PC-9 (cell line): ENCODE results near the gene FAIM2. TPM values are rescaled to one million over a fixed set of nuclear protein-coding genes. Genes with fewer than 3 reads are reported as not detected.

ENCODE experiments used
- BruUV-seq: library from RNA; stranded (reverse); fragments of 400-500 nt; replicated peaks from 2 replicates; lab custom pipeline; 2021; lab: Mats Ljungman, UMichigan
- CTCF ChIA-PET: fragments of 300-600 bp; sonication (Branson Sonifier 250); formaldehyde crosslinking; loops from one replicate; lab custom pipeline; 2022; ENCODE audit warnings: antibody characterized with exemption; lab: Charles Lee
- POLR2A ChIA-PET: fragments of 300-600 bp; sonication (Branson Sonifier 250); formaldehyde crosslinking; loops from one replicate; lab custom pipeline; 2022; ENCODE audit warnings: antibody characterized with exemption; ENCODE audit not compliant: unreplicated experiment; lab: Charles Lee
- DNase-seq, 2 experiments: peaks; one replicate each; pipeline versions ENCODE4 v3.0.0 to v3.0.0-alpha.2; 2015 to 2022; ENCODE audit warnings: mixed read lengths in 1 of 2
- H2AFZ ChIP-seq: fragments of 200-600 bp; sonication (generic); 2 replicates; pipeline ENCODE4 v1.8.1; 2017; ENCODE audit warnings: antibody characterized with exemption
- H3F3A ChIP-seq: fragments of 200-600 bp; sonication (generic); 2 replicates; pipeline ENCODE4 v1.8.1; 2017; ENCODE audit warnings: antibody characterized with exemption, mild to moderate bottlenecking, low read depth; ENCODE audit not compliant: insufficient read depth
- H3K27ac ChIP-seq: fragments of 200-600 bp; sonication (generic); 2 replicates; pipeline ENCODE4 v1.6.1; 2016; ENCODE audit warnings: mixed run types
- H3K27me3 ChIP-seq: fragments of 200-600 bp; sonication (generic); 2 replicates; pipeline ENCODE4 v1.6.1; 2016; ENCODE audit warnings: low read depth, mixed run types; ENCODE audit not compliant: insufficient read depth
- H3K36me3 ChIP-seq: fragments of 200-600 bp; sonication (generic); 2 replicates; pipeline ENCODE4 v1.6.1; 2016; ENCODE audit warnings: low read depth, mixed run types
- H3K4me1 ChIP-seq: fragments of 200-600 bp; sonication (generic); replicated peaks from 2 replicates; pipeline ENCODE4 v1.6.1; 2016; ENCODE audit warnings: mixed run types; ENCODE audit not compliant: insufficient read depth
- H3K4me2 ChIP-seq: fragments of 200-600 bp; sonication (generic); 2 replicates; pipeline ENCODE4 v1.6.1; 2017; ENCODE audit warnings: mixed run types
- H3K4me3 ChIP-seq: fragments of 200-600 bp; sonication (generic); 2 replicates; pipeline ENCODE4 v1.6.1; 2016; ENCODE audit warnings: mixed run types
- H3K79me2 ChIP-seq: fragments of 200-600 bp; sonication (generic); 2 replicates; pipeline ENCODE4 v1.6.1; 2017; ENCODE audit warnings: low read depth, mixed run types
- H3K9me2 ChIP-seq: fragments of 200-600 bp; sonication (generic); 2 replicates; pipeline ENCODE4 v1.8.1; 2017; ENCODE audit warnings: mild to moderate bottlenecking; ENCODE audit not compliant: insufficient read depth
- H3K9me3 ChIP-seq: fragments of 200-600 bp; sonication (generic); 2 replicates; pipeline ENCODE4 v1.8.1; 2016; ENCODE audit warnings: low read depth; ENCODE audit not compliant: insufficient read depth
- H4K20me1 ChIP-seq: fragments of 200-600 bp; sonication (generic); 2 replicates; pipeline ENCODE4 v1.8.1; 2017; ENCODE audit not compliant: insufficient read depth
- CTCF ChIP-seq: fragments of 200-600 bp; sonication (generic); conservative IDR thresholded peaks from 2 replicates; pipeline ENCODE4 v1.6.1; 2017; ENCODE audit warnings: mixed run types, antibody characterized with exemption, mild to moderate bottlenecking, moderate library complexity
- EZH2 ChIP-seq: fragments of 200-600 bp; sonication (generic); IDR thresholded peaks from 2 replicates; pipeline ENCODE4 v1.8.0; 2017; ENCODE audit warnings: antibody characterized with exemption, low read depth
- intact Hi-C: fragments of 100-400 bp; cut with micrococcal nuclease; formaldehyde crosslinking; loops from one replicate; pipeline ENCODE4 v1.10.0; 2022; ENCODE audit not compliant: unreplicated experiment
- total RNA-seq: library from RNA; stranded (reverse); gene quantifications from 2 replicates; pipeline ENCODE4 v1.2.3, GENCODE V29; 2021

The FAIM2 gene
- total RNA-seq, 1 experiment from 2014 or later: not detected

- intact Hi-C loops: no loop called here
- TF ChIP-seq EZH2 (no peak), CTCF (no peak)
- BruUV-seq: no TSS peak
- Histone ChIP-seq H3K9me3 (no peaks in the 10 kb centered on the region), H2AFZ (no peak overlapping the region), H3K27ac (no peak overlapping the region), H3F3A (no peaks in the 10 kb centered on the region), H3K79me2 (peaks cover 24% of the 10 kb centered on the region; the same call in 1 of the 2 replicates), H3K4me3 (no peak overlapping the region), H3K4me1 (peaks cover 14% of the 10 kb centered on the region), H3K9me2 (no peaks in the 10 kb centered on the region), H4K20me1 (peaks cover 19% of the 10 kb centered on the region; the same call in 1 of the 2 replicates), H3K4me2 (no peak overlapping the region), H3K36me3 (no peaks in the 10 kb centered on the region), H3K27me3 (no peaks in the 10 kb centered on the region)
- POLR2A ChIA-PET: interaction anchor here (0.5 kb wide), 1 partner anchor 429 kb away, joined by 18 read pairs; no protein-coding TSS in a partner anchor
- CTCF ChIA-PET: no interaction called here
- no peak for DNase-seq
Observed at GRCh38 chr12:49824895-49825294, 78.8 kb downstream of the FAIM2 start.

GRCh38 chr12:49824416-49824815 is 79.3 kb downstream of the FAIM2 start:
- H3K27me3 ChIP-seq: no peaks in the 10 kb centered on the region
- POLR2A ChIA-PET: no interaction called here
- CTCF ChIA-PET: no interaction called here

GRCh38 chr12:49823951-49824350 is 79.7 kb downstream of the FAIM2 start:
- intact Hi-C loops: no loop called here
- Histone ChIP-seq H3K9me3 (no peaks in the 10 kb centered on the region), H4K20me1 (peaks cover 23% of the 10 kb centered on the region), H3K27ac (no peak overlapping the region), H3K79me2 (peaks cover 27% of the 10 kb centered on the region; the same call in 1 of the 2 replicates), H2AFZ (no peak overlapping the region), H3K4me1 (peaks cover 8% of the 10 kb centered on the region), H3F3A (no peaks in the 10 kb centered on the region), H3K27me3 (no peaks in the 10 kb centered on the region), H3K4me2 (no peak overlapping the region), H3K36me3 (no peaks in the 10 kb centered on the region), H3K9me2 (no peaks in the 10 kb centered on the region), H3K4me3 (no peak overlapping the region)
- TF ChIP-seq EZH2 (no peak), CTCF (no peak)
- ChIA-PET POLR2A (no interaction called here), CTCF (no interaction called here)
- BruUV-seq: no TSS peak
- DNase-seq: no peak

More at GRCh38 chr12:49824416-49824815, 79.3 kb downstream of the FAIM2 start:
- DNase-seq: no peak
- Histone ChIP-seq H3F3A (no peaks in the 10 kb centered on the region), H3K4me2 (no peak overlapping the region), H3K9me2 (no peaks in the 10 kb centered on the region), H3K4me1 (peaks cover 12% of the 10 kb centered on the region), H3K9me3 (no peaks in the 10 kb centered on the region), H3K36me3 (no peaks in the 10 kb centered on the region), H3K79me2 (peaks cover 25% of the 10 kb centered on the region; the same call in 1 of the 2 replicates), H3K27ac (no peak overlapping the region), H2AFZ (no peak overlapping the region), H4K20me1 (peaks cover 21% of the 10 kb centered on the region), H3K4me3 (no peak overlapping the region)
- TF ChIP-seq CTCF: no peak
- no peak for TF ChIP-seq EZH2
- intact Hi-C loops: no loop called here
- no TSS peak for BruUV-seq
